SK-N-SH (cell line): ENCODE data around the gene DNASE1L2. TPM values are rescaled to one million over a fixed set of nuclear protein-coding genes. Genes with fewer than 3 reads are reported as not detected.

ENCODE experiments used
- CTCF ChIA-PET: fragments of 300-600, 350-600 bp; formaldehyde crosslinking; extraction: SDS; loops from one replicate; lab custom pipeline; 2021; lab: Yijun Ruan, JAX
- POLR2A ChIA-PET: fragments of 350-600 bp; sonication (Branson Sonifier 250); formaldehyde crosslinking; extraction: SDS; loops from one replicate; lab custom pipeline; 2020; ENCODE audit warnings: antibody characterized with exemption, inconsistent platforms; lab: Yijun Ruan, JAX
- DNase-seq: peaks from one replicate; pipeline ENCODE4 v3.0.0; 2012
- H2AFZ ChIP-seq: fragments of 200-600 bp; sonication (generic); 2 replicates; pipeline ENCODE4 v1.8.1; 2016; ENCODE audit warnings: antibody characterized with exemption, mild to moderate bottlenecking, low read depth
- H3F3A ChIP-seq: fragments of 200-600 bp; sonication (generic); replicated peaks from 2 replicates; pipeline ENCODE3; 2016; ENCODE audit warnings: antibody characterized with exemption, mild to moderate bottlenecking; ENCODE audit not compliant: insufficient read depth
- H3K27ac ChIP-seq, 2 experiments: fragments of 200-500 bp in 1 of 2; fragments of 200-600 bp in 1 of 2; sonication (Bioruptor generic) in 1 of 2; sonication (generic), shearing (Covaris generic) in 1 of 2; 2 replicates each; pipeline versions ENCODE4 v1.5.1 to v1.6.1; 2014 to 2016; ENCODE audit warnings: low read depth in 2 of 2, inconsistent platforms in 1 of 2, low read length in 1 of 2, mild to moderate bottlenecking in 1 of 2, mixed read lengths in 1 of 2
- H3K27me3 ChIP-seq: fragments of 200-600 bp; sonication (generic), shearing (Covaris generic); 2 replicates; pipeline ENCODE4 v1.6.1; 2016; ENCODE audit warnings: mixed run types; ENCODE audit not compliant: insufficient read depth
- H3K36me3 ChIP-seq, 2 experiments: fragments of 200-500 bp in 1 of 2; fragments of 200-600 bp in 1 of 2; sonication (Bioruptor generic) in 1 of 2; sonication (generic) in 1 of 2; replicated peaks in 1 of 2; 2 replicates each; pipeline versions ENCODE3 to v1.5.1; 2014 to 2016; ENCODE audit warnings: low read length in 1 of 2, mild to moderate bottlenecking in 1 of 2; ENCODE audit not compliant: insufficient read depth in 2 of 2, control insufficient read depth in 1 of 2
- H3K4me1 ChIP-seq, 2 experiments: fragments of 200-500 bp in 1 of 2; fragments of 200-600 bp in 1 of 2; sonication (Bioruptor generic) in 1 of 2; sonication (generic), shearing (Covaris generic) in 1 of 2; 2 replicates each; pipeline versions ENCODE4 v1.5.1 to v1.6.1; 2014 to 2016; ENCODE audit warnings: low read depth in 1 of 2, low read length in 1 of 2, mixed run types in 1 of 2; ENCODE audit not compliant: insufficient read depth in 2 of 2, control insufficient read depth in 1 of 2
- H3K4me2 ChIP-seq: fragments of 200-600 bp; sonication (generic), shearing (Covaris generic); 2 replicates; pipeline ENCODE4 v1.6.1; 2017; ENCODE audit warnings: mixed run types
- H3K4me3 ChIP-seq, 2 experiments: fragments of 200-500 bp in 1 of 2; fragments of 200-600 bp in 1 of 2; sonication (Bioruptor generic) in 1 of 2; sonication (generic), shearing (Covaris generic) in 1 of 2; 2 replicates each; pipeline versions ENCODE4 v1.5.1 to v1.8.1; 2014 to 2016; ENCODE audit warnings: low read depth in 2 of 2, inconsistent platforms in 1 of 2, low read length in 1 of 2, mild to moderate bottlenecking in 1 of 2, mixed read lengths in 1 of 2, moderate library complexity in 1 of 2
- H3K79me2 ChIP-seq: fragments of 200-600 bp; sonication (generic); 2 replicates; pipeline ENCODE4 v1.8.1; 2017; ENCODE audit warnings: mild to moderate bottlenecking; ENCODE audit not compliant: insufficient read depth
- H3K9ac ChIP-seq: fragments of 200-600 bp; sonication (generic); 2 replicates; pipeline ENCODE4 v1.6.1; 2017; ENCODE audit warnings: mixed run types
- H3K9me2 ChIP-seq: fragments of 200-600 bp; sonication (generic); 2 replicates; pipeline ENCODE4 v1.6.1; 2017; ENCODE audit warnings: mixed run types
- H3K9me3 ChIP-seq: fragments of 200-600 bp; sonication (generic); 2 replicates; pipeline ENCODE4 v1.6.1; 2017; ENCODE audit warnings: mixed run types, mild to moderate bottlenecking, moderate library complexity
- H4K20me1 ChIP-seq: fragments of 200-600 bp; sonication (generic); 2 replicates; pipeline ENCODE4 v1.6.1; 2017; ENCODE audit warnings: mild to moderate bottlenecking, mixed run types; ENCODE audit not compliant: insufficient read depth
- CHD2 ChIP-seq: fragments of 150-350 bp; IDR thresholded peaks from 2 replicates; pipeline ENCODE4 v1.6.1; 2018; ENCODE audit warnings: low read length; ENCODE audit not compliant: partially characterized antibody
- CTCF ChIP-seq: fragments of 200-600 bp; sonication (generic); IDR thresholded peaks from 2 replicates; pipeline ENCODE4 v1.6.1; 2017; ENCODE audit warnings: antibody characterized with exemption, mild to moderate bottlenecking, moderate library complexity
- FOSL2 ChIP-seq: IDR thresholded peaks from 2 replicates; pipeline ENCODE4 v1.4.0; 2012; ENCODE audit warnings: low read depth, mild to moderate bottlenecking, moderate library complexity, borderline replicate concordance
- FOXJ3 ChIP-seq: sonication (generic); formaldehyde crosslinking; IDR thresholded peaks from 2 replicates; pipeline ENCODE4 v1.5.1; 2020; ENCODE audit warnings: mild to moderate bottlenecking, missing genetic modification reagents
- JUND ChIP-seq: IDR thresholded peaks from 2 replicates; pipeline ENCODE4 v1.4.0; 2012
- MAX ChIP-seq: IDR thresholded peaks from 2 replicates; pipeline ENCODE4 v1.4.0; 2012; ENCODE audit warnings: low read depth
- MEF2A ChIP-seq: IDR thresholded peaks from 2 replicates; pipeline ENCODE4 v1.4.0; 2012; ENCODE audit warnings: low read depth, borderline replicate concordance
- NRF1 ChIP-seq: IDR thresholded peaks from 2 replicates; pipeline ENCODE4 v1.6.1; 2012; ENCODE audit warnings: low read depth, mild to moderate bottlenecking, low read length
- RAD21 ChIP-seq: IDR thresholded peaks from 2 replicates; pipeline ENCODE4 v1.6.1; 2012; ENCODE audit warnings: mild to moderate bottlenecking, low read length
- REST ChIP-seq: IDR thresholded peaks from 2 replicates; pipeline ENCODE4 v1.6.1; 2012; ENCODE audit warnings: mild to moderate bottlenecking, low read depth, low read length, moderate library complexity
- TCF12 ChIP-seq: IDR thresholded peaks from 2 replicates; pipeline ENCODE4 v1.4.0; 2012
- USF2 ChIP-seq: fragments of 150-350 bp; IDR thresholded peaks from 2 replicates; pipeline ENCODE4 v1.6.1; 2017; ENCODE audit warnings: antibody characterized with exemption, low read length, low read depth, borderline replicate concordance
- WGBS: methylation state at CpG from one replicate; pipeline ENCODE4 v1.1.6; 2017; ENCODE audit warnings: low lambda C conversion rate; 5-methylcytosine and 5-hydroxymethylcytosine counted together
- polyA plus RNA-seq, 3 experiments: library from polyadenylated mRNA; depleted of rRNA; stranded (reverse); fragments of >200 nt; gene quantifications; 2 replicates each; pipeline ENCODE4 v1.2.3, GENCODE V29; 2012
- TF ChIP-seq, protein P1 (sequence below): fragments of 150-350 bp; IDR thresholded peaks from 2 replicates; pipeline ENCODE4 v1.6.1; 2016; ENCODE audit warnings: mild to moderate bottlenecking, low read depth, low read length
- TF ChIP-seq, protein P2 (sequence below): IDR thresholded peaks from 2 replicates; pipeline ENCODE4 v1.4.0; 2012; ENCODE audit warnings: low read depth, borderline replicate concordance

The DNASE1L2 gene
- polyA plus RNA-seq, 1 of the 3 experiments (the other 2 are of a cell fraction), result 2.5 TPM

GRCh38 chr16:2223942-2224486, 12.2 kb upstream of the DNASE1L2 start:
- H3K36me3 ChIP-seq, result peaks cover 0 to 11% of the 10 kb centered on the region in 2 experiments
- H3K27me3 ChIP-seq, result no peaks in the 10 kb centered on the region
- TF ChIP-seq USF2 (no peak), RAD21 (peak; percentile 52), CTCF (peak; percentile 27; the same call in 1 of the 2 replicates)
- H3K9me2 ChIP-seq, result no peaks in the 10 kb centered on the region
- peaks cover 30% of the 10 kb centered on the region for H4K20me1 ChIP-seq
- H3K27ac ChIP-seq, result peak overlapping the region; percentile 62 to 75
- ChIA-PET POLR2A (no interaction called here), CTCF (interaction anchor here (0.6 to 1.5 kb wide), 3 partner anchors 26 to 1512 kb away, joined by 3 to 5 read pairs (median 4); no protein-coding TSS in a partner anchor)
- H3K9me3 ChIP-seq, result no peaks in the 10 kb centered on the region
- peak overlapping the region; percentile 91 for H3K4me2 ChIP-seq
- peak overlapping the region; percentile 54 for H2AFZ ChIP-seq
- peak; percentile 74 for DNase-seq
- H3K79me2 ChIP-seq, result peaks cover 50% of the 10 kb centered on the region
- WGBS, result 2% methylated on average over 6 of the region's 22 CpGs
- H3F3A ChIP-seq, result no peaks in the 10 kb centered on the region
- H3K4me3 ChIP-seq, result peak overlapping the region; percentile 72 to 96
- peaks cover 0 to 4% of the 10 kb centered on the region in 2 experiments; a peak in 1 of 4 replicates for H3K4me1 ChIP-seq
- peak overlapping the region; percentile 89 for H3K9ac ChIP-seq

GRCh38 chr16:2226245-2226793, 9.9 kb upstream of the DNASE1L2 start:
- peaks cover 30% of the 10 kb centered on the region for H4K20me1 ChIP-seq
- peaks cover 0 to 29% of the 10 kb centered on the region in 2 experiments for H3K36me3 ChIP-seq
- H3F3A ChIP-seq, result no peaks in the 10 kb centered on the region
- no peak overlapping the region for H3K9ac ChIP-seq
- H3K9me2 ChIP-seq, result no peaks in the 10 kb centered on the region
- H3K27me3 ChIP-seq, result no peaks in the 10 kb centered on the region
- CTCF ChIA-PET, result interaction anchor here (1.4 kb wide), 1 partner anchor 31 kb away, joined by 3 read pairs; no protein-coding TSS in a partner anchor
- H3K9me3 ChIP-seq, result no peaks in the 10 kb centered on the region
- H2AFZ ChIP-seq, result no peak overlapping the region
- 74% methylated on average over 5 of the region's 9 CpGs for WGBS
- H3K4me3 ChIP-seq, result no peak overlapping the region
- no peak for DNase-seq
- POLR2A ChIA-PET, result interaction anchor here (0.8 to 1.1 kb wide), 2 partner anchors 25 to 71 kb away, joined by 3 read pairs; partner anchors contain the start of genes ECI1 and TRAF7
- H3K4me2 ChIP-seq, result 0 out of 2 replicates have a peak overlapping the region, but pooled peaks have one; percentile 7
- peaks cover 51% of the 10 kb centered on the region for H3K79me2 ChIP-seq
- peaks cover 0 to 4% of the 10 kb centered on the region in 2 experiments; a peak in 1 of 4 replicates for H3K4me1 ChIP-seq
- H3K27ac ChIP-seq, result no peak overlapping the region
- TF ChIP-seq FOSL2, result no peak
- TF ChIP-seq, protein P1, sequence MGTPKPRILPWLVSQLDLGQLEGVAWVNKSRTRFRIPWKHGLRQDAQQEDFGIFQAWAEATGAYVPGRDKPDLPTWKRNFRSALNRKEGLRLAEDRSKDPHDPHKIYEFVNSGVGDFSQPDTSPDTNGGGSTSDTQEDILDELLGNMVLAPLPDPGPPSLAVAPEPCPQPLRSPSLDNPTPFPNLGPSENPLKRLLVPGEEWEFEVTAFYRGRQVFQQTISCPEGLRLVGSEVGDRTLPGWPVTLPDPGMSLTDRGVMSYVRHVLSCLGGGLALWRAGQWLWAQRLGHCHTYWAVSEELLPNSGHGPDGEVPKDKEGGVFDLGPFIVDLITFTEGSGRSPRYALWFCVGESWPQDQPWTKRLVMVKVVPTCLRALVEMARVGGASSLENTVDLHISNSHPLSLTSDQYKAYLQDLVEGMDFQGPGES, result no peak
- TF ChIP-seq NRF1, result no peak
- no peak for TF ChIP-seq MAX
- TF ChIP-seq, protein P2, sequence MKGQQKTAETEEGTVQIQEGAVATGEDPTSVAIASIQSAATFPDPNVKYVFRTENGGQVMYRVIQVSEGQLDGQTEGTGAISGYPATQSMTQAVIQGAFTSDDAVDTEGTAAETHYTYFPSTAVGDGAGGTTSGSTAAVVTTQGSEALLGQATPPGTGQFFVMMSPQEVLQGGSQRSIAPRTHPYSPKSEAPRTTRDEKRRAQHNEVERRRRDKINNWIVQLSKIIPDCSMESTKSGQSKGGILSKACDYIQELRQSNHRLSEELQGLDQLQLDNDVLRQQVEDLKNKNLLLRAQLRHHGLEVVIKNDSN, result no peak
- no peak for TF ChIP-seq FOXJ3 (CRISPR knock-in tag)
- TF ChIP-seq TCF12, result no peak
- no peak for TF ChIP-seq CHD2
- no peak for TF ChIP-seq USF2
- TF ChIP-seq JUND, result no peak
- TF ChIP-seq MEF2A, result no peak
- no peak for TF ChIP-seq REST
- no peak for TF ChIP-seq RAD21
